DND-41 (cell line): ENCODE data around the gene DPY30.

Source experiments
- CTCF ChIP-seq: IDR thresholded peaks from 2 replicates; pipeline ENCODE4 v1.5.1; 2012; ENCODE audit warnings: borderline replicate concordance, low read length, moderate library complexity, mild to moderate bottlenecking; ENCODE audit not compliant: poor library complexity, severe bottlenecking; ENCODE audit errors: extremely low read depth
- EZH2 ChIP-seq: IDR thresholded peaks from 3 replicates; pipeline ENCODE4 v1.6.1; 2012; ENCODE audit warnings: borderline replicate concordance, low read depth, mild to moderate bottlenecking, moderate library complexity, low read length, inconsistent platforms; ENCODE audit not compliant: severe bottlenecking

GRCh38 chr2:31986906-31987305, 52.7 kb downstream of the DPY30 start:
- TF ChIP-seq CTCF (no peak), EZH2 (no peak)
